GM10847 (cell line): ENCODE results near the gene OLFM2.

ENCODE experiments used
- POLR2A ChIP-seq: IDR thresholded peaks from 2 replicates; pipeline ENCODE4 v1.6.1; 2011; ENCODE audit not compliant: insufficient read length; ENCODE audit errors: extremely low read depth

OLFM2 gene

DNA sequence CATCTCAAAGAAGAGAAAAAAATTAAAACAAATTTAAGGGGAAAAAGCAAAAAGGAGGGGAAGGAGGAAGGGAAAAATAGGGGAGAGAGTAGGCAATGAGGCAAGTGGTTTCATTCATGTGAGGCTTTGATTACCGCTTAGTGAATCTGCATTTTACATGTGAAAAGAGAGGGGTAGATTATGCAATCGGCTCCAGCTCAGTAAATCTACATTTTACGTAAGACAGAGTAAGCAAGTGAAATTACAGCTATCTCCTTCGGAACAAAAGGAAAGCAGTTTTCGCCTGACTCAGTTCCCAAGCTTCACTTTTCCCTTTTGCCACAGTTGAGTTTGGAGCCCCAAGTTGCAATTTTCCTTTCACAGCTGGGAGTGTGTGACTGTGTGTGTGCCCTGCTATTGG lies 16.0 kb upstream of the OLFM2 start:
- no peak for TF ChIP-seq POLR2A

DNA sequence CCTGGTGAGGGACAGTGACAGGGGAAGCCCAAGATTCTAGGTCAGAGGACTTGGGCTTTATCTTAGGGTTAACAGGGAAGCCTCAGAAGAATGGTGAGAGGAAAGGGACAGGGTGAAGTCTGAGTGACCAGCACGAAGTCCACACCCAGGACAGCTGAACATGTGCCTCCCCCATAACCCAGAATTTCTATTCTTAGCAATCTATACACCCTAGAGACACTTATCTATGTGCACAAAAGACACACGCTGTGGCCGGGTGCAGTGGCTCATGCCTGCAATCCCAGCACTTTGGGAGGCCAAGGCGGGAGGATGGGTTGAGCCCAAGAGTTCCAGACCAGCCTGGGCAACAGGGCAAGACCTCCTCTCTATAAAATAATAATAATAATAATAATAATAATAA lies 11.1 kb upstream of the OLFM2 start:
- TF ChIP-seq POLR2A, result no peak

DNA sequence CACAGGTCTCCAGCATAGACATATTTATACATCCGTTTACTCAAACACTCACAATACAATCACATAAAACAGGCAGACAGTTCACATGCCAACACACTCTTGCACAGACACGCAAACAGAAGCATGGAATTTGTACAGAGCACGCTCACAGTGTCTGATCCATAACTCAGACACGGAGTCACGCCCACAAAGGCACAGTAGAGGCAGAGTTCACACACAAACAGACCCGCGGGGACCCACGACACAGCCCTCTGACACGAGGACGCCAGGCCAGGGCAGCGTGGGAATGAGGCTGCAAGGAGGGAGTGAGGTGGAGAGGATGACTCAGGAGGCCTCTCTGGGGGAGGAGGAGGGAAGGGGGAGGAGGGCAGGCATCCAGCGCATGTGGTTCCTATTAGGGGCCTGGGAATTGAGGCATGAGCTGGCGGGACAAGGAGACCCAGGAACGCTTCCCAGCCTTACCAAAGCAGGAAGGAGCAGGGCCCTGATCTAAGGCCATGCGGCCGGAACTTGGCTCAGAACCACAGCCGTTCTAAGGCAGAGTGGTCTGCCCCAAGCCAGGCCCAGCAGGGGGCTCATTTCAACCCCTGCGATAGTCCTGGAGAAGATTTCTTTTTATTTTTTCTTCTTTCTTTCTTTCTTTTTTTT lies 9.1 kb upstream of the OLFM2 start:
- TF ChIP-seq POLR2A, result no peak

DNA sequence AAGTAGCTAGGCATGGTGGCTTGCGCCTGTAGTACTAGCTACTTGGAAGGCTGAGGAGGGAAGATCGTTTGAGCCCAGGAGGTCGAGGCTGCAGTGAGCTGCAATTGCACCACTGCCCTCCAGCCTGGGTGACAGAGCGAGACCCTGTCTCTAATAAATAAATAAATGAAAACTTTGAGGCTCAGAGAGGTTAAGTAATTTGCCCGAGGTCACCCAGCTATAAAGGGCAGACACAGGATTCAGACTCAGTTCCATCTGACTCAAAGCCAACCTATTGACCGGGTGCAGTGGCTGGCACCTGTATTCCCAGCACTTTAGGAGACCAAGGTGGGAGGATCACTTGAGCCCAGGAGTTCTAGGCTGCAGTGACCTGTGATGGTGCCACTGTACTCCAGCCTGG lies 7.4 kb upstream of the OLFM2 start:
- TF ChIP-seq POLR2A, result no peak

DNA sequence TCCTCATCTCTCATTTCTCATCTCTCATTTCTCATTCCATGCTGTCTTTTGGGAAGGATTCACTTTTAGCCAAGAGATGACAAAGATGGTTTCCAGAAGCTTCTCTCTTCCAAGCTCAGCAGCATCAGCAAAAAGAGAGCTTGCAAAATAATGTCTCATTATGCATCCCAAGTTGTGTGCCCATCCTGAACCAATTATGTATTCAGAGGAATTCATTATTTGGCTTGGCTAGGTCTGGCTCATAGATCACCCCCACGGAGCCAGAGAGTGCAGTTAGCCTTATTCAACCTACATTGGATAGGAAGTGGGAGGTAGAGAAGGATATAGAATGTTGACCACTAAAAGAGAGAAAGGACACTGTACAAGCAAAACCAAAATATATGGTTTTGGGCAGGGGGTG lies 5.4 kb upstream of the OLFM2 start:
- TF ChIP-seq POLR2A, result no peak

DNA sequence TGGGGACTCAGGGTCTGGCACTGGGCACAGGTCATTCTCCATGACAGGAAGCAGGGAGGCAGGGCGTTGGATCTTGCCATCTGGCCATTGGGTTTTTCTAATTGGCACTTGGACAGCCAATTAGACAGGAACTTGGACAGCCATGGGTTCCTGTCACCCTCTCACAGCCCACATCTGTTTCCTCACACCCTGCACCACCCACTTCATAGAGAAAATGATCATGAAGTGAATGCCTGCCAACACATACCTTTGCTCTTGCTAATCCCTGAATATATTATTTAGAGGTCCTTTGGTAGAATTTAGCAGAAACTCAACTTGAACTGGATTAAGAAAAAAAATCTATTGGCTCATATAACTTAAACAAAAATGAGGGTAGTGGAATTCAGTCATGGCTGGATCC lies 4.9 kb upstream of the OLFM2 start:
- no peak for TF ChIP-seq POLR2A

- no peak for TF ChIP-seq POLR2A
Measured at GRCh38 chr19:9940778-9941177, 4.5 kb upstream of the OLFM2 start.

DNA sequence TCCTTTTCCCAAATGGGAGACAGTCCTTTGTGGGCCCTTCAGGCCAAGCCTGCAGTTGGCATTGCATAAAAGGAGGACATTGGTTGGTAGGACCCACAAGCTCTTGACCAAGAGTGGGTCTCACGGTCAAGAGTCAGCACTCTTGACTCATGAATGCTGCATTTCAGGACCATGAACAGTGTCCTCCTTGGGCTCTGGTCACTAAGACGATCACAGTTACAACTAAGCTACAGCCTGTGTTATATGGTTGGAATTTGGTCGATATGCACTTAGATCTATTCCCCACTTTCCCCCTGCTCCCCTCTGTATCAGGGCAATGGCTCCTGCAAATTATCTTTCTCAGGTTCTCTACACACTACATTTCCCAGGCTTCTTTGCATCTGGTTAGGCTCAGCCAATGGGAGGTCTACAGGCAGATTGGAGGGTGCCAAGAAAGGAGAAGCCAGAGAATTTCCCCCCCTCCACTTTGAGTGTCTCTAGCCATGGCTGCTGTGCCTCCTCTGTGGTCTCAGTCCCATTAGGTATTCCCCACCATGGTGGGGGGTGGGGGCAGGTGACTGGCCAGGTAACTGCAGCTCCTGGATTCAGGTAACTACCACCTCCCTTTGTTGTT lies 3.1 kb upstream of the OLFM2 start:
- TF ChIP-seq POLR2A, result no peak

DNA sequence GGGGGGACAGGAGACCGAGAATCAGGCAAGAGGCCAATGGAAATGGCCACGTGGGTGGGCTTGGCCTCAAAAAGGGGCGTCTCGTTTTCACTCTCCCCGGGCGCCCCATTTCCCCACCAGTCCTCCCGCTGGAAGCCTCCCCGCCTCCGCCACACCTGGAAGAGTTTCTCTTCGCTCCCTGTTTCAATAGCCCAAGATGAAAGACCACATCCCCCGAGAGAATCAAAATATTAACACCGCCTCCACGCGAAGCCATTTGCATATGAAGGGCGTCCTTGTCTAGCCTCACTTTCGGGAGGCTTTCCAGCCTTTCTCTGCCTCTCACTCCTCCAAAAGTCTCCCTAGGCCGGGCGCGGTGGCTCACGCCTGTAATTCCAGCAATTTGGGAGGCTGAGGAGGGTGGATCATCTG lies 691 bp upstream of the OLFM2 start:
- no peak for TF ChIP-seq POLR2A

DNA sequence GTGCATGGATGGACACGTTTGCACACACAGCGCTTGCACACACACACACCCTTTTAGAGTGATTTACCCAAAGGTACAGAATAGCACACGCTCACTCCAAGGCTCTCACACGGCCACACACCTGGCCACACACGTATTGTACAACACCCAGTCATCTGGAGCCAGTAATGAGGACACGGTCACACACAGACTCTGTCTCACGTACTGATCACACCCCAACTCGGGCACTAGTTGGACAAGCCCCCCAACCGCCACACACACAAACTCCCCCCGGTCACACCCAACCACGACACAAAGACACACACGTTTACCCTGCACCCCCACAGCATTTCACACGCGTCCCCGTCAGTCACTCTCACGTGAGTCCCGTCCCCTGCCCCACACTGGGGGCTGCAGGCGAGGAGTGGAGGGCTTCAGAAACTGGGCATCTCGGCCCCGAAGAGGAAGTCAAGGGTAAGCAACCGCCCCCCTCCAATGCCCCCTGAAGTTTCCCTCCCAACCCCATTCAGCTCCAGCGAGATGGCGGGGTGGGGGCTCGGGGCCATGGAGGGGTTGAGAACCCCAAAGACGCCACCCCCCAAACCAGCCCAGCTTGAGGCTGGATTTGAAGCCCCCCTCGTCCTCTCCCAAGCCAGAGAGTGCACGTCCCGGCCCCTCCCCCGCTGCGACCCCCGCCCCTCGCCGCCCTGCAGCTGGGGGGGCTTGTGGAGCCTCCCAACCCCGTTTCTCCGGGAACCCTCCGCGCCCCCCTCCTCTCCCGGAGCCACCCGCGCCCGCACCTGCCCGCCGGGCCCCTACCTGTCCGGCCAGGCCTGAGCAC lies 599 bp downstream of the OLFM2 start:
- no peak for TF ChIP-seq POLR2A

DNA sequence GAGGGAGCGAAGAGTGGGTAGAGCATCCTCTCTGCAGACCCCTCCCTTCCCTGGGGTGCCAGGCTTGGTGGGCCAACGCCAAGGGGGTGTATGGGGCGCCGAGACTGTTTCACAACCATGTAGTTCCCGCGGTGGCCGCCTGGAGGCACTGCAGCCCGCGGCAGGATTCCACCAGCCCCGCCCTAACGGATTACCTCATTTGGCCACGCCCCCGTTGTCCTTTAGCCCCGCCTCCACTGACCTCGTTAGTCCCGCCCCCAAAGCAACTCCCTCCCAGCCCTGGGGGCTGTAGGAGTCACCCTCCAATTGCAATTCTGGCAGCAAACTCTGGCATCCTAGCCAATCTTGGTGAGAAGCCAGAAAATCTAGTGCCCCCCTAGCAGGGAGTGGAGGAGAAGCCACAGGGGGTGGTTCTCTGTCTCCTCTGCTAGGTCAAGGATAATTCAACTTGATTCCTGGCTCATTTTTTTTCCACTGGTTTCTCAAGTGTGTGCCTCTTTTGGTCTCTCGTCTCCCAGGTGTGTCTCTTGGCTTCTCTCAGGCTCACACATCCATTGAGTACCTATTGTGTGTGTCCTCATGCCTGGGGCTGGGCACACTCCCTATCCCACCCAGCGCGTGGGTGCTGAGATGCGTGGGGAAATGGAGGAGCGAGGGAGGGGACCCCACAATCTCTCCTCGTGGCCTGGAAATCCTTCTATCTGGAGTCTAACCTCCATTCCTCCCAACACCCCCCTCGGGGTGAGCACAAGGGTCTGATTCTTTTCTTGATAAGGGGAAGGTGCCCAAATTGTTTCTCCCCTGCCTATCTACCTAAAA lies 2.0 kb downstream of the OLFM2 start:
- no peak for TF ChIP-seq POLR2A

GRCh38 chr19:9932835-9933234 lies 3.5 kb downstream of the OLFM2 start:
- no peak for TF ChIP-seq POLR2A

DNA sequence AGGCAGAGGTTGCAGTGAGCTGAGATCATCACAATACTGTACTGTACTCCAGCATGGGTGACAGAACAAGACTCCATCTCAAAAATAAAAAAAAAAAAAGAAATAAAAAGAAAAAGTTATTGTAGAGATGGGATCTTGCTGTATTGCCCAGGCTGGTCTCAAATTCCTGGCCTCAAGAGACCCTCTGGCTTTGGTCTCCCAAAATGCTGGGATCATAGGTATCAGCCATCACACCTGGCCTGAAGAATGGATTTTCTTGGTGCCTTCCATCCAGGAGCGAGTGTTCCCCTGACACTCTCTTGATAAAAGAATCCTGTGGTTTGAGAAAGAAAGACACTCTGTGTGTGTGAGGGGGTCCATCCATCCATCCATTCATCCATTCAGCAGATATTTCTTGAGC lies 4.7 kb downstream of the OLFM2 start:
- TF ChIP-seq POLR2A, result no peak

- no peak for TF ChIP-seq POLR2A
Measured at GRCh38 chr19:9923440-9923839, 12.9 kb downstream of the OLFM2 start.

- no peak for TF ChIP-seq POLR2A
Measured at GRCh38 chr19:9917321-9917720, 19.0 kb downstream of the OLFM2 start.
